Fibroblast of peridontal ligament (primary cell): ENCODE measurements around the gene MRPS2.
A peak's percentile ranks its signal among the peaks of the same experiment; 100 is the strongest.
"Not testable (repeated sequence)": the region's sequence is repeated elsewhere in the genome, so short reads cannot be mapped to it uniquely, and the experiment has no call there.

Experiments used
- DNase-seq: peaks from one replicate; pipeline ENCODE4 v3.0.0-alpha.2; 2010; ENCODE audit errors: extremely low read depth

Gene MRPS2

GRCh38 chr9:135500525-135501260 is at the start of gene MRPS2:
MRPS2 (plus strand) TSS chr9:135500682; CDS start chr9:135500711, 29 bp downstream.
- peak; percentile 73 for DNase-seq

- DNase-seq: no peak
Observed at GRCh38 chr9:135450956-135451355, 49.5 kb upstream of the MRPS2 start.

- not testable (repeated sequence) for DNase-seq
Observed at GRCh38 chr9:135451909-135452308, 48.6 kb upstream of the MRPS2 start.

- DNase-seq: no peak
Observed at GRCh38 chr9:135454737-135455136, 45.7 kb upstream of the MRPS2 start.

GRCh38 chr9:135455401-135456030 is 45.0 kb upstream of the MRPS2 start:
- DNase-seq: no peak

GRCh38 chr9:135456436-135457104 is 43.9 kb upstream of the MRPS2 start:
- no peak for DNase-seq

GRCh38 chr9:135458478-135458877 is 42.0 kb upstream of the MRPS2 start:
- DNase-seq: not testable (repeated sequence)

GRCh38 chr9:135461936-135462335 is 38.5 kb upstream of the MRPS2 start:
- no peak for DNase-seq

- no peak for DNase-seq
Observed at GRCh38 chr9:135463140-135463539, 37.3 kb upstream of the MRPS2 start.

GRCh38 chr9:135464181-135464580 is 36.3 kb upstream of the MRPS2 start:
- DNase-seq: no peak

- DNase-seq: no peak
Observed at GRCh38 chr9:135468854-135469521, 31.5 kb upstream of the MRPS2 start.

GRCh38 chr9:135471791-135472640 is 28.5 kb upstream of the MRPS2 start:
- DNase-seq: no peak

- DNase-seq: no peak
Observed at GRCh38 chr9:135473972-135474543, 26.4 kb upstream of the MRPS2 start.

- no peak for DNase-seq
Observed at GRCh38 chr9:135474915-135475314, 25.6 kb upstream of the MRPS2 start.

GRCh38 chr9:135476561-135477355 is 23.7 kb upstream of the MRPS2 start:
- DNase-seq: peak; percentile 67

- DNase-seq: no peak
Observed at GRCh38 chr9:135478191-135478590, 22.3 kb upstream of the MRPS2 start.

- DNase-seq: peak; percentile 9
Observed at GRCh38 chr9:135478829-135479468, 21.5 kb upstream of the MRPS2 start.

GRCh38 chr9:135479469-135480052 is 20.9 kb upstream of the MRPS2 start, which contains the start of gene PPP1R26:
PPP1R26 (plus strand) TSS chr9:135479782; CDS start chr9:135484511, 4,729 bp downstream.
- DNase-seq: no peak
